Right renal cortex interstitium (tissue), 3 donors: ENCODE measurements around the gene WDCP. TPM values are rescaled to one million over a fixed set of nuclear protein-coding genes. Genes with fewer than 3 reads are reported as not detected.
"Not testable (repeated sequence)": the region's sequence is repeated elsewhere in the genome, so short reads cannot be mapped to it uniquely, and the experiment has no call there.

ENCODE experiments used
- DNase-seq, 3 donors: peaks; one replicate each; pipeline ENCODE4 v3.0.0-alpha.2; 2013; ENCODE audit warnings: low read depth in 3 of 3, low spot score in 2 of 3
- polyA plus RNA-seq, 3 donors: library from polyadenylated mRNA; unstranded; fragments of 120-200 nt; gene quantifications; one replicate each; pipeline ENCODE4 v1.2.1, GENCODE V29; 2013; ENCODE audit not compliant: insufficient read length in 3 of 3

WDCP gene
- polyA plus RNA-seq, 3 donors: 15.1 to 16.7 (median 15.9) TPM

DNA sequence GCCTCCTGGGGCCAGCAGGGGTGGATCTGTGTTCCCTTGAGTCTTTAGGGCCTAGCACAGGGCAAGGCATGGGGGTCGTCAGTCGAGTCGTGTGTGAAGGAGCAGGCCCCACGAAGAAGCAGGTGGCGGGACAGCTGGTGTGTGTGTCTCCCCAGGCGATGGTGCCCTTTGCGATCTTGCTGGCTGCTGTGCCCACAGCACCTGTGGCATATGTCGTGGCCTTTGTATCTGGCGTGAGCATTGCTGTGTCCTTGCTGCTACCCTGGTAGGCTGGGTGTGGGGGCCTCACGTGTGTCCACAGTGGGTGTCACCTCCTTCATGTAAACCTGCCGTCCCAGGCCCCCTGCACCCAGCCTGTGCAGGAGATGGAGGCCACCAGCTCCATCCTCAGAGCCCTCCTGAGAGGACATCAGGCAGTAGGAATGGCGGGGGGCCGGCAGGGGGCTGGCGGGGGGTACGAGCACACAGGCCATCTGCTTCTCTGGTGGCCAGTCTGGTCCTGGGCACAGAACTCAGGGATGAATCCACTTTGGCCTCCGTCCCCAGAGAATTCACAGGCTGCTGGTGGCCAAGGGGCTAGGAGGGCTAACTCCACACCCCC is 24.1 kb downstream of the WDCP start:
- no peak for DNase-seq

DNA sequence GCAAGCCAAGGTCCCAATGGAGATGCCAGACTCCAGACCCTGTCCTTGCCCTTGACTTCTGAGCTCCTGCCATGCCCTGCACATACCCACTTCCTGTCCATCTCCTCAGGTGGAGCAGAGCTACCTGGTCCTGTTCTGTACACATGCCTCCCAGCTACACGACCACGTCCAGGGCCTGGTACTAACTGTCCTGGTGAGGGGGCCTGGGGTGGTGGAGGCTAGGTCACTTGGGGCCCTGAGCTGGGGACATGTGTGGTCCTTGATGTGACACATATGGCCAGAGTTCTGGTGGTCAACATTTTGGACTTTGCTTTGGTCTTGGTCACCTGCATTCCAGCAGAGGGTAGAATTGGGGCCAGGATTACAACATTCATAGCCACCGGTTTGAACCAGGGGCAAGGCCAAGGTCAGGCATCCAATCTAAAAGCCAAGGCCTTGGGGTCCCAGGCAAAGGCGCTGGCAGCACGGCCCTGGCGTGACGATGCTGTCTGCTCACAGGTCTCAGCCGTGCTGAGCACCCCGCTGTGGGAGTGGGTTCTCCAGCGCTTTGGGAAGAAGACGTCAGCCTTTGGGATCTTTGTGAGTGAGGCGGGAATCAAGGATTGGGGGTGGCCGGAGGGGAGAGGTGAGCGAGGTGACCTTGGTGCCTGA is 24.7 kb downstream of the WDCP start:
- no peak for DNase-seq

DNA sequence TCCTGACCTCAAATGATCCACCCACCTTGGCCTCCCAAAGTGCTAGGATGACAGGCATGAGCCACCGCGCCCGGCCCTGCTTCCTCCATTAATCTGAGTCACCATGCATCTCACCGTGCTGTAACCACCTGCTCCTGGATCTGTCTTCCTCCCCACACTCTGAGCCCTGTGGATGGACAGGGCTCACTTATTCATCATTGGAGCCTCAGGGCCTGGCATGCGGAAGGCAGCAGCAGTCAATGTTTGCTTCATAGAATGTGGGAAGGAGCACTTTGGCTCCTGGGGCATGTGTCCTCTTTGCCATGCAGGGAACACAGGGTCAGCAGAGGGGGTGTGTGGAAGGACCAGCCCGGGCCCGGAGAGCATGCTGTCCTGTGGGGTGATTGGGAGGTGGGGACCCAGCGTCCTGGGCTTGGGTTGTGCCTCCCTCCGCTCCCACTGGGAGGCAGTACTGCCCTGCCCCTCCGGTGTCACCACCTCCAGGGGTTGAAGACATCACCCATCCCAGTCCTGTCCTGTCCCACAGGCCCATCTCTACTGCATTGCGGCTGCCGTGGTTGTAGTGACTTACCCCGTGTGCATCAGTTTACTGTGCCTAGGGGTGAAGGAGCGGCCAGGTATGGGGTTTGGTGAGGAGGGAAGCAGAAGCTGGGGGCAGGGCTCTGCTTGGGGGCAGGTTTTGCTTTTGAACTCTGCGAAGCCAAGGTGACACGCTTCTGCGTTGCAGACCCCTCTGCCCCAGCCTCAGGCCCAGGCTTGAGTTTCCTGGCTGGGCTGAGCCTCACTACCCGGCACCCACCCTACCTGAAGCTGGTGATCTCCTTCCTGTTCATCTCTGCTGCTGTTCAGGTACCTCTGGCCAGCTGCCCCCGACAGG is 25.8 kb downstream of the WDCP start:
- DNase-seq: no peak

DNA sequence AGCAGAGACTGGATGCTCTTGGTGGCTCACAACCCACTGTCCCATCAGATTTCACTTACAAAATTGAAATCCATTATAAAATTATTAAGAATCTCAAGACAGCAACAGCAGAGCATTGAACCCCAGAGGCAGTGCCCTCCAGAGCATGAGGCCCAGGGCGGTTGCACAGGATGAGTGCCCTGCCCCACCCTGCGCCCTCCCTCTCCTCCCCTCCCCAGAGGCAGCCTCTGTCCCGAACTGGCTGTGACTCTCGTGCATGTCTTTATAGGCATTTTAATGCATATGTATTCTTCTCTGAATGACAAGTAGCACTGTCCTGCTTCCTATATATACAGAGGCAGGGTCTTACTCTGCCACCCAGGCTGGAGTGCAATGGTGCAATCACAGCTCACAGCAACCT is 26.9 kb downstream of the WDCP start:
- no peak for DNase-seq

DNA sequence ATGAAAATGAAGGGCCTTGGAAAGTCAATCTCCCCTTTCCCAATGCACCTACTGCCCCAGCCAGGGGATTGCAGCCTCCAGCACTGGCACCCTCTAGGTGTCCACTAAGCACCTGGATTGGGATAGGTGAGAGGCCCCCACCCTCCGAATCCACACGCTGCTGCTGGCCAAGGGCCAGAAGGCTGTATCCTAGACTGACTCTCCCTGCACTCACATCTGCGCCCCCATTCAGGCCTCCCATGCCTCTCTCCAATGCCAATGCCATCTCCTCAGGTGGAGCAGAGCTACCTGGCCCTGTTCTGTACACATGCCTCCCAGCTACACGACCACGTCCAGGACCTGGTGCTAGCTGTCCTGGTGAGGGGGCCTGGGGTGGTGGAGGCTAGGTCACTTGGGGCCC is 27.5 kb downstream of the WDCP start:
- no peak for DNase-seq

DNA sequence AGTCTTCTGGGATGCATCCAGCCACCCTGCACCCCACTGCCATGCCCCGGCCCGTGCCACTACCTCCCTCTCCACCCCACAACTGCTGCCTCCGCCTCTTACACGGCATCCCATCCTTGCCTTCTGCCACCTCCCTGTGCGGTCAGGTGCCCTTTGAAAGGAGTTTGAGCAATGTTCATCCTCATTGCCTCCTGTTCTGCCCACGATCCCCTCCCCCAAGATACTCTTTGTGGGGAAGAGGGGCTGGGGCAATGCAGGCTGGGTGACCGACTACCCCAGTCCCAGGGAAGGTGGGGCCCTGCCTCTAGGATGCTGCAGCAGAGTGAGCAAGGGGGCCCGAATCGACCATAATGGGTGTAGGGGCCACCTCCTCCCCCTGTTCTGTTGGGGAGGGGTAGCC is 28.9 kb downstream of the WDCP start:
- no peak for DNase-seq

DNA sequence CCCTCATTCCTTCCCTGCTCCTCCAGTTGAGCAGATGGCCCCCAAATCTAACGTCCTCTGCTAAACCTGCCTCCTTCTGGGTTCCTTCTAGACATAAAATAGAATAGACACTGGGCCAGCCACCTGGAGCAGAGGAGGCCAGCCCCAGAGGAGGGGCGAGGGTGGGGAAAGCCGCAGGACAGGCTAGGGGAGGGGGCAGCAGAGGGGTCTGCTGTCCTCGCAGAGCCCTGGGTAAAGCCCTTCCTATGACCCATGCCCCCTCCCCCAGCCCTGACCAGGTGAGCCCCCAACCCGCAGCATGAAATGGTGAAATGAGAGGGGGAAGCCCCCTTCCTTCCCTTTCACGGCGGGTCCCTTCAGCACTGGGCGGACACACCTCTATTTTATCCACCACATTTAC is 29.5 kb downstream of the WDCP start:
- no peak for DNase-seq

DNA sequence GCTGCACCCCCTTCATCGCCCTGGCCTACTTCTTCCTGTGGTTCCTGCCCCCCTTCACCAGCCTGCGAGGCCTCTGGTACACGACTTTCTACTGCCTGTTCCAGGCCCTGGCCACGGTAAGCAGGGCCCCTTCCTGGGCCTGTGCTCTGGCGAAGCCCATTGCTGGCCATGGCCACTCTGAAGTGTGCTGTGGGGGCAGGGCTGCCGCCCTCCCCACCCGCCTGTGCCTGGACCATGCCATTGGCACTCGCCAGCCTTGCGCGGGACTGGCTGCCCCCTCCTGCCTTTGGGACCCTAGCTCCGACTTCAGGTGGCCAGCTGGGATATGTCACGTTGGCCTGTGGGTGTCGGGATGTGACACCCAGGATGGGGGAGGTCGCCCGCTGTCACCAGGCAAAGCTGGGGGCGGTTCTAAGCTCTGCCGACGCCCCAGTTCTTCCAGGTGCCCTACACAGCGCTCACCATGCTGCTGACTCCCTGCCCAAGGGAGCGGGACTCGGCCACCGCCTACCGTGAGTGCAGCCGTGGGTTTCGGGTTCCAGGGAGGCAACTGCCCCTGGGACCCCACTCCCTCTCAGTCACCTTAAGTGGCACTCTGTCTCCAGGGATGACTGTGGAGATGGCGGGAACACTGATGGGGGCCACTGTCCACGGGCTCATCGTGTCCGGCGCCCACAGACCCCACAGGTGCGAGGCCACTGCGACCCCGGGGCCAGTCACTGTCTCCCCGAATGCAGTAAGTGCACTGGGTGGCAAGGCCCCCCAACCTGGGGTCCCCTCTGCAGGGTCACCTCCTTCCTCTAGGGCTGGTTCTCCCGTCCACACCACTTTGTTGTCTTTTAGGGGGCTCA is 30.1 kb downstream of the WDCP start:
- DNase-seq: no peak

DNA sequence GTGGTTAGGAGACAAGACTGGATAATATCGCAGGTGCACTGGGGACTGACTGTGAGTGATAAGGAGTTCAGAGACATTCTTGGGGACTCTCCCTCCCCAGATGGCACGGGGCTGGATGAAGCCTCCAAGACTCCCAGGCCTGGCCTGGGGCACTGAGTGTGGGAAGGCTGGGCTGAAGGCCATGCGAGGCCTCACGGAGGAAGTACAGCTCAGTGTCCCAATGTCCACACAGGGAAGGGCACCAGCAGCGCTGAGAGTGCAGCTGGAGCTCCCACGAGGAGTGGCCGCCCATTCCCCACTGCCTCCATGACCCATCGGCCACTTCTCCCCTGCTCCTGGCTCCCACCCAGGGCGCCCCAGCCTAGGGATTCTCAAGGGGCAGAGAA is 30.8 kb downstream of the WDCP start:
- no peak for DNase-seq

DNA sequence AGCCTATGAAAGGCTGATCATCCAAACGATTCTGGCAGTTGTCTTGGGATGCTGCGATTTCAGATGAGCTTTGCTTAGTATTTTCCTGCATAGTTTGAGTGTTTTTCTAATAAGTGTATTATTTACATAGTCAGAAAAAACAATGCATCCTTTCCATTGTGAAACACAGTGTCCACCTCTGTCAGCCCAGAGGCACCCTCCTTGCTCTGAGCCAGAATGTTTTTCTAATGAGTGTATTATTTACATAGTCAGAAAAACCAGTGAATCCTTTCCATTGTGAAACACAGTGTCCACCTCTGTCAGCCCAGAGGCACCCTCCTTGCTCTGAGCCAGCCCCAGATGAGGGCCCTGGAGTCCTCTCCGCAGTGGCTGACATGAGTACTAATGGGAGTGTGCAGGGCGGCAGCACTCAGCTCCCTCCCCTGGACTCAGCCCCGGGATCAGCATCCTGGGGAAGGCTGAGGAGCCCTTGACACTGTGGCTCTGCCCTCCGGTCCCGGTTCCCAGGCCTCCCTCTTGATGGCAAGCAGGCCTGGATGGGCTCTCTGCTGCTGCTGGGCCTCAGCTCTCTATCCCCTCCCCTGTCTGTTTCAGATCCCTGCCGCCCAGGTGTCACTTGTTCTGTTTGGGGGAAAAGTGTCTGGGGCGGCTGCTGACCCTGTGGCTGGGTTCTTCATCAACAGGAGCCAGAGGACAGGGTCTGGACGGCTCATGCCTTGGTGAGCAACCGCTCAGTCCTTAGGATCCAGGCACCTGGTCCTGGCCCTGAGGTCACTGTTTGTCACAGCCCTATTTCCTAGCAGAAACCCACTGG is 31.4 kb downstream of the WDCP start:
- no peak for DNase-seq

DNA sequence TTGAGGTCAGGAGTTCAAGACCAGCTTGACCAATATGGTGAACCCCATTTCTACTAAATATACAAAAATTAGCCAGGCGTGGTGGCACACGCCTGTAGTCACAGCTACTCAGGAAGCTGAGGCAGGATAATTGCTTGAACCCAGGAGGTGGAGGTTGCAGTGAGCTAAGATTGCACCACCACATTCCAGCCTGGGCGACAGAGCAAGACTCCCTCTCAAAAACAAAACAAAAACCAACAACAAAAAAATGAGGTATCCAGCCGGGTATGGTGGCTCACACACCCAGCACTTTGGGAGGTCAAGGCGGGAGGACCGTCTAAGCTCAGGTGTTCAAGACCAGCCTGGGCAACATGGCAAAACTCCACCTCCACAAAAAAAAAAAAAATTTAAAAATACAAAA is 32.3 kb downstream of the WDCP start:
- not testable (repeated sequence) for DNase-seq

DNA sequence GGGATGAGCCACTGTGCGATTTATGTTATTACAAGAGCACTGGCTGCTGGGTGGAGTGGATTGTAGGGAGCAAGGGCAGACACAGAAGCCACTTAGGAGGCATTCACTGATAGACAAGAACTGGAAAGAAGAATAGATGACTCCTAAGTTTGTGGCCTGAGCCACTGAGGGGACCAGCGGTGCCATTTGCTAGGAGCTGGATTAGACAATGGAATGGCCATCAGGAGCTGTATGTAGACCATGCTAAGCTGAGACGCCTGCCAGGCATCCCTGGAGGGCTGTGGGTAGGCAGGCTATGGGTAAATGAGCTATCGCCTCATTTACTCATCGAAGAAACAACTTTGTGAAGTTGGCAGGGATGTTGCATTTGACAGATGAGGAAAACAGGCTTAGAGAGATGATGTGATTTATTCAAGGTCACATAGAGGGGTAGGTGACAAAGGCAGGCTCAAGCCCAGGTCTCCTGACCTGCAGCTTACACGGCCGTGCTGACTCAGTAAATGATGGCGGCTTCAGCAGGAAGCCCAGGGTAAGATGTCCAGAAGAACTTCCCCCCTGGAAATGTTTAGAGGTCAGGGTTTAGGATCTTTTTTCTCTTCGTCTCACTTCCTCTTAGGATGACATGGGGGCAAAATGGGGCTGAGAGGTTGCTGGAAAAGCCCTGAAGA is 34.5 kb downstream of the WDCP start:
- no peak for DNase-seq

DNA sequence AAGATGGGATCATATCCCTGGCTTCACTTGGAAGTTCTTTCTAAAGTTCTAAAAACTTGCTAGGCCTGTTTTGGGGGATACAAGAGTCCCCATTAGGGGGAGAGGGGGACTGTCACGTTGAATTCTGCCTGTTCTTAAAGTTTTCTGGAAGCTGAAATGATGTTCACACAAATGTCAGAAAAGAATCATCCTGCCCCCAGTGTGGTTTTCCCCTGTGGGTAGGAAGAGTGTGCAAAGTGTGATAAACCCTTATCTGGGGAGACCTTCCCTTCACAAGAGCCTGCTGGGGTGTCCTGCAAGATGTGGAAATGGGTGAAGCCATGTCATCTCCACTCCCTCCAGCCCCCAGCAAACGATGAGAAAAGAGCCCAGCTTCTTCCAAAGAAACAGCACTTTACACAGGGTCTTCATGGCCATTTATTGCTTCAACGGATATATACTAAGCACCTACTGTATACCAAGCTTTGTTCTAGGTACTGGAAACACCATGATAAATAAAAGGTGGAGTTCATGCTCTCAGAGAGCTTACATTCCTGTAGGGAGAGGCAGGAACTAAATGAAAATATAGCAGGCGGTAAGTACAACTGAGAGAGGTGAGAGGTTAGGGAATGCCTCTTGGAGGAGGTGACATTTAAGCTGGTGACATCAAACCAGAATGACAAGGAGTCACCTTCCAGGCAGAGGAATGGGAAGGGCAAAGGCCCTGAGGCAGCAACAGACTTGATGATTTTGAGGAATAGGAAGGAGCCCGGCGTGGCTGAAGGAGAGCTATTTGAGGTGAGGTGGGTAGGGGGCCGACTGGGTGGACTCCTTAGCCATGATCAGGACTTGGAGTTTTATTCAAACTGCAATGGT is 35.7 kb downstream of the WDCP start:
- no peak for DNase-seq

DNA sequence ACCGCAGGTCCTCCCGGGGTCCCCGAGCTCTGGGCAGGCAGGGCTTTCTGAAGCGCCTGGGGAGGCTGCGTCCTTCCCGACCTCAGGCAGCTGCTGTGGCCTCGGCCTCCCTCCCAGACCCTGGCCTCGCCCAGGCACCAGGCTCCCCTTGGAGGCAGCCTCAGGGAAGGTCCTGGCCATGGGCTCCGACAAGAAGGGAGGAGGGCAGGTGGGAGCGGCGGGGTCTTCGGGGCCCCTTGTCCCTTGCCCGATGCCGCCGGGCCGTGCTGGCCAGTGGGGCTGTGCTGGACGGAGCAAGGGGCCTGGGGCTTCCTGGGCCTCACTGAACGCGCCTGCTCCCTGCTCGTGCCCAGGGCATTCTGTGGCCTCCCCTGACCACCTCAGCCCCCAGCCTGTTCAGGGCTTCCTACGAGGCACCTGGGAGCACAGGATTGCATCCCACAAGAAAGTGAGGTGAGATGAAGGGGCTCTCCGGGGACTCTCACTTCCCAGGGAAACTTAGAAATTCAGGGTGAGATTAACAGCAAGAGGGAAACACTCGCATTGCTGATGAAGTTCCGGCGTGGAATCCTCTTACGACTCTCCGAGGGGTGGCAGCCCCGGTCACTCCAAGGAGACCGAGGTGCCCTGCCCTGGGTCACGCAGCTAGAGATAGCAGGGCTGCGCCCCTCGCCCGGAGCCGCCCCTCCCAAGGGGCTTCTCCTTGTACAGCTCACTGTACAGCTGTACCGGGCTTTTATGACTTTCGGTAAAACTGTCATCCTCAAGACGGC is 36.5 kb downstream of the WDCP start:
- no peak for DNase-seq

DNA sequence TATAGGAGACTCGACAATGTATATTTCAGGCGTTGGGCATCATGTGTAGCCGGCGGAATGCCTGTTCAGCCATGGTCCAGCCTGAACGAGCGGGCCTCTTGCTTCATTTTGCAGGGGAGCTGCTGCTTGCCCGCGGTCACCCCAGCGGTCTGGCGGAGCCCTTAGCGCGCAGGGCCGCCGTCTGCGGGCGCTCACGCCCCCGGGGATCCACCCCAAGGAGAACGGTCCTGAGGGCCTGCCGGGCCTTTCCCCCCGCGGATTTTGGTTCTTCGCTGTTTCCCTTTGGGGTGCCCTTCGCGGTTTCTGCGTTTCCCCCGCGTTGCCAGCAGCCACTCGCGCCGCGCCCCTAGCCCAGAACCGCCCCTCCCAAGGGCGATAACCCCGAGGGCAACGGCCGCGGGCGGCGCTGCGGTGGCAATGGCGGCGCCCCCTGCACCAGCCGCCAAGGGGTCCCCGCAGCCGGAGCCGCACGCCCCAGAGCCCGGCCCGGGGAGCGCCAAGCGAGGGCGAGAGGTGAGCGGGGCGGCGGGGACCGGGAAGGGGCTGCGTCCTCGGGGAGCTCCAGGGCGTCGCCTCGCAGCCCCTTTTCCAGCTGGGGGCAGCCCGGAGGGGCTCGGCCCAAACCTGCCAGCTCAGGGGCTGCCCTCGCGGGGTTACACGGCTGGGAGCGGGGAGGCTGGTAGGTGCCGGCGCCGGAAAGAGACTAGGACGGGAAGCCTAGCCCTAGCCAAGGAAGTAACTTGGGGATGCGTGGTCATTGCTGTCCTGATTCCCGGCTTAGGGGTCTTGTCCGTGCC is 37.3 kb downstream of the WDCP start, which contains the start of gene MFSD2B:
Gene MFSD2B (plus strand): TSS at position 406 of the 797 bp plus-strand sequence. CDS start 12 bp downstream, at position 418.
- DNase-seq: no peak

DNA sequence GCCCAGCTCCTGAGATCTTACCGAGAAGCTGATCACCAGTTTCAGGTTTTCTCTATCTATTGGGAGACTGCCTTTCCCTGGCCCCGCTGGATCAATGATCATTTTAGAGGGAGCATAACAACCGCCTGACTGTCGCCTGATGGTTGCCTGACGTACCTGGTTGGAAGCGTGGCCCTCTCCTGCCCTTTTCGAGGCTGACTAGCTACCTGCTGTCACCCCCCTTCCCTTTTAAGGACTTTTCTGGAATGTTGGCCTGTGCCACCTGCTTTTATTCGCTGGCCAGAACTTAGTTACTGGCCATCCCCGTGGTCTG is 37.9 kb downstream of the WDCP start:
- no peak for DNase-seq
